ENCODE measurements around the gene TBCK.

The TBCK gene

GRCh38 chr4:106149911-106150310 is 166.1 kb downstream of the TBCK start:
- no peak for TF ChIP-seq CTCF (IDR thresholded peaks at IDR 0.05; ENCODE audit: control extremely low read depth, extremely low read depth, low read depth, missing control alignments)
- ChIA-PET CTCF (no interaction called here), POLR2A (no interaction called here)
- no peak for DNase-seq (ENCODE audit: extremely low spot score)

- ChIA-PET CTCF (interaction anchor here (1.1 to 1.5 kb wide), 2 partner anchors 9 to 37 kb away, joined by 3 to 4 read pairs; no protein-coding TSS in a partner anchor), POLR2A (no interaction called here)
- no peak for DNase-seq (ENCODE audit: extremely low spot score)
- no peak for TF ChIP-seq CTCF (IDR thresholded peaks at IDR 0.05; ENCODE audit: control extremely low read depth, extremely low read depth, low read depth, missing control alignments)
These were observed 167.0 kb downstream of the TBCK start for GRCh38 chr4:106149026-106149425.

GRCh38 chr4:106142616-106143127 is 173.3 kb downstream of the TBCK start:
- POLR2A ChIA-PET: no interaction called here

DNA sequence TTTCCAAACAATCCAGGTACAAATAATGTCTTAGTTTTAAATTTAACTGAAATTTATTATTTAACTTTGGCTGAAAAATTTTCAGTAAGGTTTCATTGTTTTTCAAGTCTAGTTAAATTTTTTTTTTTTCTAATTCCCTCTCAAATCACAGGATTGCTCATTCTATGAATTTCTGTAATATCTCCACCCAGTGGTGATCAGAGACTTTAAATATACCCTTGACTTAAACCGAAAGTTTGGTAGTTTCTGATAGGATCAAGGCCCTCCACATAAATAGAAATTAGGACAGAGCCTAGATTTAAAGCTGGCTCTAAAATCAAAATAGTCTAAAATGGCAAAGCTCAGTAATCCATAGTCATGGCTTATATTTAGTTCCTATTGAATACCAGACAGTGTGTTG is 175.4 kb downstream of the TBCK start:
- no peak for TF ChIP-seq CTCF (IDR thresholded peaks at IDR 0.05; ENCODE audit: control extremely low read depth, extremely low read depth, low read depth, missing control alignments)
- DNase-seq (ENCODE audit: extremely low spot score): no peak
- ChIA-PET CTCF (no interaction called here), POLR2A (no interaction called here)

More at GRCh38 chr4:106142616-106143127, 173.3 kb downstream of the TBCK start:
- CTCF ChIA-PET: no interaction called here
- no peak for TF ChIP-seq CTCF (IDR thresholded peaks at IDR 0.05; ENCODE audit: control extremely low read depth, extremely low read depth, low read depth, missing control alignments)
- no peak for DNase-seq (ENCODE audit: extremely low spot score)

DNA sequence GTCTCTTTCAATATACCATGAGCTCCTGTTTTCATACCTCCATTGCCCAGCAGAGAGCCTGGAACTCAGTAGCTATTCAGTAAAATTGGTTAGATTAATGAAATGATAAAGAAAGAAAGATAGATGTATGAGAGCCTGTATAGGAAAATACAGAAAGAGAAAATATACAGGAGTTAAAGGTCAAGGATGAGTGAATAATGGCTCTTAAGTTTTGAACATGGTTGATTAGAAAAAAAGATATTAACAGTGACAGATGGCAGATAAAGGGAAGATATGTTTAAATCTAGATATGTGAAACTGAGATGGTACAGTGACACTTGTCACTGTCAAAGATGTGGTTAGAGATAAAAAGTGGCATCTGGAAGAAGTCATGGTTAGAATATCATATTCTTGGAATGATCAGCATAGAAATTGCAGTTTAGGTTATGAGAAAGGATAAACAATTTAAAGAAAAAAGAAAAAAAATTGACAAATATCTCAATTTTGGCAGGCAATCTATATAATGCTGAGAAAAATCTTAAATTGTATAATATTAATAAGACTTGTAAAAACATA is 179.2 kb downstream of the TBCK start:
- TF ChIP-seq CTCF (IDR thresholded peaks at IDR 0.05; ENCODE audit: control extremely low read depth, extremely low read depth, low read depth, missing control alignments): no peak
- DNase-seq (ENCODE audit: extremely low spot score): no peak
- CTCF ChIA-PET: interaction anchor here (1.3 kb wide), 1 partner anchor 11 kb away, joined by 3 read pairs; no protein-coding TSS in a partner anchor
- POLR2A ChIA-PET: no interaction called here

DNA sequence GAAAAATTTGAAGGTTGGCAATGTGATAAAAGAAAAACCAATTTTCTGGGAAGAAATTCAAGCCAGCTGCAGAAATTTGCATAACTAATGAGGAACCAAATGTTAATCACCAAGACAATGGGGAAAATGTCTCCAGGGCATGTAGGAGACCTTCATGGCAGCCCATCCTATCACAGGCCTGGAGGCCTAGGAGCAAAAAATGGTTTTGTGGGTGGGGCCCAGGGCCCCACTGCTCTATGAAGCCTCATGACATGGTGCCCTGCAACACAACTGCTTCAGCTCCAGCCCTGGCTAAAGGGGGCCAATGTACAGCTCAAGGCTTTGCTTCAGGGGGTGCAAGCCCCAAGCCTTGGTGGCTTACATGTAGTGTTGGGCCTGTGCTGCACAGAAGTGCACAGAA is 184.0 kb downstream of the TBCK start:
- no peak for TF ChIP-seq CTCF (IDR thresholded peaks at IDR 0.05; ENCODE audit: control extremely low read depth, extremely low read depth, low read depth, missing control alignments)
- POLR2A ChIA-PET: no interaction called here
- CTCF ChIA-PET: no interaction called here
- no peak for DNase-seq (ENCODE audit: extremely low spot score)

All from GM10248 (cell line).